Keratinocyte (primary cell): ENCODE measurements around the gene EBF3. TPM values are rescaled to one million over a fixed set of nuclear protein-coding genes. Genes with fewer than 3 reads are reported as not detected.

Experiments
- DNase-seq: peaks from one replicate; pipeline ENCODE4 v3.0.0-alpha.2; 2011; ENCODE audit warnings: low read depth, missing footprints, low spot score
- FAIRE-seq: peaks from 2 replicates; lab custom pipeline; 2011; peaks lifted over from hg19 to GRCh38; lab: Jason Lieb, UNC
- H2AFZ ChIP-seq: 2 replicates; pipeline ENCODE4 v1.6.0; 2012; ENCODE audit warnings: low read length, control low read depth, inconsistent platforms; ENCODE audit not compliant: control insufficient read depth
- H3K27ac ChIP-seq: 2 replicates; pipeline ENCODE4 v1.5.1; 2011; ENCODE audit warnings: low read length; ENCODE audit not compliant: control insufficient read depth, insufficient read depth
- H3K27me3 ChIP-seq: 3 replicates; pipeline ENCODE4 v1.6.0; 2011; ENCODE audit warnings: low read length; ENCODE audit not compliant: control insufficient read depth, insufficient read depth; ENCODE audit errors: extremely low read depth
- H3K36me3 ChIP-seq, 2 experiments: 2 replicates in 1 of 2; 3 replicates in 1 of 2; pipeline ENCODE4 v1.5.1; 2011; ENCODE audit warnings: low read length in 2 of 2, mild to moderate bottlenecking in 1 of 2; ENCODE audit not compliant: control insufficient read depth in 2 of 2, insufficient read depth in 2 of 2; ENCODE audit errors: extremely low read depth in 1 of 2
- H3K4me1 ChIP-seq: 3 replicates; pipeline ENCODE4 v1.5.1; 2011; ENCODE audit warnings: low read length; ENCODE audit not compliant: control insufficient read depth, insufficient read depth; ENCODE audit errors: extremely low read depth
- H3K4me2 ChIP-seq: 3 replicates; pipeline ENCODE4 v1.6.0; 2011; ENCODE audit warnings: low read depth, low read length; ENCODE audit not compliant: control insufficient read depth, insufficient read depth; ENCODE audit errors: extremely low read depth
- H3K4me3 ChIP-seq, 3 experiments: fragments of 200-600 bp in 1 of 3; sonication (generic) in 1 of 3; 2 replicates in 2 of 3; 3 replicates in 1 of 3; pipeline ENCODE4 v1.5.1; 2011 to 2016; ENCODE audit warnings: low read length in 3 of 3, mild to moderate bottlenecking in 3 of 3, control low read depth in 2 of 3, inconsistent platforms in 1 of 3, low read depth in 1 of 3, mixed read lengths in 1 of 3, mixed run types in 1 of 3, moderate library complexity in 1 of 3; ENCODE audit not compliant: control insufficient read depth in 2 of 3, insufficient read depth in 2 of 3; ENCODE audit errors: extremely low read depth in 1 of 3
- H3K79me2 ChIP-seq: 2 replicates; pipeline ENCODE4 v1.6.0; 2012; ENCODE audit warnings: low read length; ENCODE audit not compliant: control insufficient read depth, insufficient read depth
- H3K9ac ChIP-seq: 3 replicates; pipeline ENCODE4 v1.6.0; 2011; ENCODE audit warnings: low read length; ENCODE audit not compliant: control insufficient read depth, insufficient read depth; ENCODE audit errors: extremely low read depth
- H3K9me1 ChIP-seq: 3 replicates; pipeline ENCODE4 v1.6.0; 2011; ENCODE audit warnings: low read length; ENCODE audit not compliant: control insufficient read depth, insufficient read depth; ENCODE audit errors: extremely low read depth
- H3K9me3 ChIP-seq: 2 replicates; pipeline ENCODE4 v1.5.1; 2012; ENCODE audit warnings: low read depth, low read length; ENCODE audit not compliant: control insufficient read depth
- H4K20me1 ChIP-seq: 3 replicates; pipeline ENCODE4 v1.6.0; 2011; ENCODE audit warnings: low read length; ENCODE audit not compliant: control insufficient read depth, insufficient read depth; ENCODE audit errors: extremely low read depth
- CTCF ChIP-seq, 3 experiments: IDR thresholded peaks in 1 of 3; conservative IDR thresholded peaks in 1 of 3; optimal IDR thresholded peaks in 1 of 3; 2 replicates in 2 of 3; 3 replicates in 1 of 3; pipeline versions ENCODE3 to v1.5.1; 2011; ENCODE audit warnings: low read length in 3 of 3, mild to moderate bottlenecking in 3 of 3, moderate library complexity in 2 of 3, control low read depth in 1 of 3, inconsistent platforms in 1 of 3; ENCODE audit not compliant: insufficient read depth in 2 of 3; ENCODE audit errors: extremely low read depth in 1 of 3
- EZH2 ChIP-seq: IDR thresholded peaks from one replicate; pipeline ENCODE4 v1.6.1; 2012; ENCODE audit warnings: inconsistent platforms, mild to moderate bottlenecking, low read length, moderate library complexity
- dilution Hi-C: fragments of 300-500 bp; cut with MboI; formaldehyde crosslinking; loops from one replicate; pipeline ENCODE4 v1.7.0; 2020; ENCODE audit warnings: low sequenced_read_pairs; ENCODE audit not compliant: extremely low pct_ligation_motif_present
- polyA plus RNA-seq, 5 experiments: library from polyadenylated mRNA; depleted of rRNA in 3 of 5; stranded (reverse) in 3 of 5; stranded (forward) in 1 of 5; unstranded in 1 of 5; fragments of >200 nt; gene quantifications; 1 replicate in 1 of 5; 2 replicates in 3 of 5; 3 replicates in 1 of 5; pipeline versions ENCODE4 v1.2.1 to v1.2.3, GENCODE V29; 2011 to 2012; ENCODE audit warnings: missing spikeins in 2 of 5, low read depth in 1 of 5, low replicate concordance in 1 of 5

The EBF3 gene
- polyA plus RNA-seq, 1 donor (not counting 4 experiments of a cell fraction or from before 2014, with no cell fraction given): not detected

GRCh38 chr10:129809841-129810240, 154.2 kb downstream of the EBF3 start:
- H3K27ac ChIP-seq: no peak overlapping the region
- H3K27me3 ChIP-seq: no peaks in the 10 kb centered on the region
- H3K9ac ChIP-seq: no peak overlapping the region
- FAIRE-seq (no peak), DNase-seq (no peak)
- H3K79me2 ChIP-seq: no peaks in the 10 kb centered on the region
- no peaks in the 10 kb centered on the region for H3K9me1 ChIP-seq
- TF ChIP-seq CTCF (optimal IDR thresholded peaks at IDR 0.05 in 1 of 3, IDR thresholded peaks at IDR 0.05 in 1 of 3, conservative IDR thresholded peaks at IDR 0.05 in 1 of 3; ENCODE audit: extremely low read depth in 1 of 3, insufficient read depth in 2 of 3, low read length in 3 of 3): no peak
- no peak for TF ChIP-seq EZH2
- no peaks in the 10 kb centered on the region for H4K20me1 ChIP-seq
- no peak overlapping the region for H3K4me2 ChIP-seq
- H2AFZ ChIP-seq: no peak overlapping the region
- H3K4me3 ChIP-seq: no peak overlapping the region
- dilution Hi-C loops: no loop called here
- H3K36me3 ChIP-seq: no peaks in the 10 kb centered on the region
- H3K9me3 ChIP-seq: peaks cover 9% of the 10 kb centered on the region
- no peaks in the 10 kb centered on the region for H3K4me1 ChIP-seq

GRCh38 chr10:129809431-129809830, 154.6 kb downstream of the EBF3 start:
- no peaks in the 10 kb centered on the region for H4K20me1 ChIP-seq
- H3K9me1 ChIP-seq: no peaks in the 10 kb centered on the region
- no peak overlapping the region for H3K4me3 ChIP-seq
- H3K4me1 ChIP-seq: no peaks in the 10 kb centered on the region
- no peaks in the 10 kb centered on the region for H3K79me2 ChIP-seq
- DNase-seq (no peak), FAIRE-seq (no peak)
- H3K27me3 ChIP-seq: no peaks in the 10 kb centered on the region
- dilution Hi-C loops: no loop called here
- no peak overlapping the region for H3K27ac ChIP-seq
- H2AFZ ChIP-seq: no peak overlapping the region
- no peak for TF ChIP-seq EZH2
- H3K4me2 ChIP-seq: no peak overlapping the region
- H3K9me3 ChIP-seq: peaks cover 9% of the 10 kb centered on the region
- no peaks in the 10 kb centered on the region for H3K36me3 ChIP-seq
- H3K9ac ChIP-seq: no peak overlapping the region
